ENCODE measurements around the gene RAB39A.

Gene RAB39A

DNA sequence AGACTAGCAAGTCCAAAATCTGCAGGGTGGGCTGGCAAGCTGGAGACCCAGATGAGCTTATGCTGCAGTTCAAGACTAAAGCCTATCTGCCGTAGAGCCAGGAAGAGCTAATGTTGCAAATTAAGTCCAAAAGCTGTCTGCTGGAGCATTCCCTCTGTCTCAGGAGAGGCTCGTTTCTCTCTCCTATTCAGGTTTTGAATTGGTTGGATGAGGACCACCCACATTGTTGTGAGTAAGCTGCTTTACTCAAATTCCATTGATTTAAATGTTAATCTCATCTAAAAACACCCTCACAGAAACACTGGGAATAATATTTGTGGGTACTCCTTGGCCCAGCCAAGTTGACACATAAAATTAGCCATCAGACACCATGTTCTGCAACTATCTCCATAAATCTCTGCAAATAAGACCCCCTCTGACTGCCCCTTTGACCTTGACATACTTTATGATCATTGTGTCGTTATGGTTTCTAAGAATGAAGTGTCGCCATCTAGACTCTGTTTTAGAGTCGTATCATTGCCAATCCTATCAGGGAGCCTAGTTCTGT is 63.7 kb downstream of the RAB39A start:
- TF ChIP-seq CTCF (IDR thresholded peaks at IDR 0.05; ENCODE audit: low read depth, low read length), result no peak
- DNase-seq (ENCODE audit: low read depth in 2 of 2), result no peak

DNA sequence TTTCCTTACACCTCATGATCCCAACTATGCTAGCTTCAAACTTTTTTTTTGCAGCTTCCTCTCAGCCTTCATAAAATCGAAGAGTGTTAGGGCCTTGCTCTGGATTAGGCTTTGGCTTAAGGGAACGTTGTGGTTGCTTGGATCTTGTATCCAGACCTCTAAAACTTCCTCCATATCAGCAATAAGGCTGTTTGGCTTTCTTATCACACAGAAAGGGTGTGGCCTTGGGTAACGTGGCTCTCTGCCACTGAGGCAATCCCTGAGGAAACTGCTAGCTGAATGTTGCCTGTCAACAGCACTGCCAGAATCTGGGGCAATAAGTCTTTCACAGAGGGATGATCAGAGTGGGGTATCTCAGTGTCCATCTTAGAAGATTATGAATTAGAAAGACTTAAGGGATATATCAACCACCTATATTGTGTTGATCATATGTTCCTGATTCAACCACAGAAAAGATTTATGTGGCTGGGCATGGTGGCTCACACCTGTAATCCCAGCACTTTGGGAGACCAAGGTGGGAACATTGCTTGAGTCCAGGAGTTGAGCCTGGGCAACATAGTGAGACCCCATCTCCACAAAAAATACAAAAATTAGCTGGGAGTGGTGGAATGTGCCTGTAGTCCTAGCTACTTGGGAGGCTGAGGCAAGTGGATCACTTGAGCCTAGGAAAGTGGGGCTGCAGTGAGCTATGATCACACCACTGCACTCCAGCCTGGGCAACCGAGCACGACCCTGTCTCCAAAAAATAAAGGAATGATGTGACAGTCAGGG is 67.9 kb downstream of the RAB39A start:
- TF ChIP-seq CTCF (IDR thresholded peaks at IDR 0.05; ENCODE audit: low read depth, low read length), result no peak
- no peak for DNase-seq (ENCODE audit: low read depth in 2 of 2)
- H3K4me3 ChIP-seq (replicated peaks in 1 of 2; ENCODE audit: low read depth in 2 of 2, low read length in 2 of 2), result no peak overlapping the region

More for the DNA sequence above, 63.7 kb downstream of the RAB39A start:
- H3K4me3 ChIP-seq (replicated peaks in 1 of 2; ENCODE audit: low read depth in 2 of 2, low read length in 2 of 2), result no peak overlapping the region

DNA sequence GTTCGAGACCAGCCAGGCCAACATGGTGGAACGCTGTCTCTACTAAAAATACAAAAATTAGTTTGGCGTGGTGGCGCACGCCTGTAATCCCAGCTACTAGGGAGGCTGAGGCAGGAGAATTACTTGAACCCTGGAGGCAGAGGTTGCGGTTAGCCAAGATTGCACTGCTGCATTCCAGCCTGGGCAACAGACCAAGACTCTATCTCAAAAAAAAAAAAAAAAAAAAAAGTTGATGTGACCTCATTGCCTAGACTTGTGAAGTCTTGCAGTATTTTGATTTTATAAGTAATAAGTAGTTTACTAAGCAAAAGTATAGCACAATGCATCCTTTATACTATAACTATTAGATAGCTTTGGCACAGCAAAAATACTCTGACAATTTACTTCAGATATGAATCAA is 70.5 kb downstream of the RAB39A start:
- H3K4me3 ChIP-seq (replicated peaks in 1 of 2; ENCODE audit: low read depth in 2 of 2, low read length in 2 of 2), result no peak overlapping the region
- TF ChIP-seq CTCF (IDR thresholded peaks at IDR 0.05; ENCODE audit: low read depth, low read length), result no peak
- peak; percentile 27 to 37 for DNase-seq (ENCODE audit: low read depth in 2 of 2)

DNA sequence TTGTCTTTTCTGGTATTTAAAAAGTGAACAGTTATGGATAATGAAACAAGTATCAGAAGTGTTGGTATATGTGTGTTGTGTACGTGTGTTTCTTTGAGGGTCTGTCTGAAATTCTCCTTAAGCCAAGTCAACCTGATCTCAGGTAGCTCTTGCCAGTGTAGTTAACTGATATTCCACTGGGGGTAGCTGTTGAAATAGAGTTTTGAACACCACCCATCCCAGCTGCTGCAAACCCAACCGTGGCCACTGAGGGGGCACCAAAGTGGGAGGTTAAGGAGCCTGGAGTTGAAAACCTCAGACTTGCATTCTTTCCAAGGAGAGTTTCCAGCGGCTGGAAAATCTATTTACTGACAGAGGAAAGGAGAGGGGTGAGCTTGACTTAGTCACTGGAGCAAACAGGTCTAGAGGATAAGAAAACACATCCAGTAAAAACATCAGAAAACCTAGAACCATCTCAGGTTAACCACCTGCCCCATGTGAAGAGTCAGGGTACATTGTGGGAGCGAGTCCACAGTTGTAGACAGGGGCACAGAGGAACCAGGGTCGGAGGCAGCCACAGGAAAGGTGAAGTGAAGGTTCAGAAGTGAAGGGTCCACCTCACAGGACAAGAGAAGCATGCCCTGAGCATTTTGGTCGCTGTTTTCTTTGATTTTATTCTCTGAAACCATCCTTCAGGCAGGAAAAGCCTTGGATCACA is 71.7 kb downstream of the RAB39A start:
- peak; percentile 32 to 57 for DNase-seq (ENCODE audit: low read depth in 2 of 2)
- peak; percentile 51 for TF ChIP-seq CTCF (IDR thresholded peaks at IDR 0.05; ENCODE audit: low read depth, low read length)

DNA sequence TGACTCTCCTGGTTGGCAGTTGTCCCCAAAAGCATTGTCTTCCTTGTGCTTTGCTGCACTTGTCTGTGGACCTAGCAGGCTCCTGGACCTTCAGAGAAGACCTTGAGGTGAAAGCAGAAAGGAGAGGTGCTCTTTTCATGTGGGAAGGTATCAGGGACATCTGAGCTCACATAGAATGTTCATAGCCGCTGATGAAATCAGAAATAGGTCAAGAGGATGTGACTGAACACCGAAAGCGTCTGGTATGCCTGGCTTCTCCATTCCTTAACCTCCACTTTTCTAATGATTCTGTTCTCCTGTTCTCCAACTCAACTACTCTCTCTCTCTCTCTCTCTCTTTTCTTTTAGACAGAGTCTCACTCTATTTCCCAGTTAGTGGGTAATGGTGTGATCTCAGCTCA is 74.2 kb downstream of the RAB39A start:
- no peak for TF ChIP-seq CTCF (IDR thresholded peaks at IDR 0.05; ENCODE audit: low read depth, low read length)
- no peak for DNase-seq (ENCODE audit: low read depth in 2 of 2)
- no peak overlapping the region for H3K4me3 ChIP-seq (replicated peaks in 1 of 2; ENCODE audit: low read depth in 2 of 2, low read length in 2 of 2)

More for the DNA sequence above, 71.7 kb downstream of the RAB39A start:
- no peak overlapping the region for H3K4me3 ChIP-seq (replicated peaks in 1 of 2; ENCODE audit: low read depth in 2 of 2, low read length in 2 of 2)

DNA sequence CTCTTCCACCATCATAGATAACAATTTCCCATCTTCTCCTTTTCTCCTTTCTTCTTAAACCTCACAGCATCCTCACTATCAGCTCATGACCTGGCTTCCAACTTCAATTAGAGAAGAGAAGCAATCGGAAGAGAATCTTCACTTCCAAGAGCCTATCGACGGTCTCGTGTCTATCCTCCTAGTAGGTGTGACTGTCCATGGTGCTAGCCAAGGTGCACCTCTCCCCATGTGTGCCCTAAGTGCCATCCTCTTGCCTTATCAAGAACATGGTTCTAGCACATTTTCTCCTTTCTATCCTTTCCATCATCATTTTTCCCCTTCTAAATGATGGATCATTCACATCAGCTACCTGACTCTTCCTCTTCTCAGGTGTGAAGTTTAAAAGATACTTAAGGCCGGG is 75.4 kb downstream of the RAB39A start:
- no peak overlapping the region for H3K4me3 ChIP-seq (replicated peaks in 1 of 2; ENCODE audit: low read depth in 2 of 2, low read length in 2 of 2)
- TF ChIP-seq CTCF (IDR thresholded peaks at IDR 0.05; ENCODE audit: low read depth, low read length), result no peak
- DNase-seq (ENCODE audit: low read depth in 2 of 2), result no peak

Data from cardiac fibroblast (primary cell).